SK-N-SH (cell line): Measurements from ENCODE around the gene RNU7-1. TPM values are rescaled to one million over a fixed set of nuclear protein-coding genes. Genes with fewer than 3 reads are reported as not detected.

ENCODE experiments used
- CTCF ChIA-PET: fragments of 300-600, 350-600 bp; formaldehyde crosslinking; extraction: SDS; loops from one replicate; lab custom pipeline; 2021; lab: Yijun Ruan, JAX
- POLR2A ChIA-PET: fragments of 350-600 bp; sonication (Branson Sonifier 250); formaldehyde crosslinking; extraction: SDS; loops from one replicate; lab custom pipeline; 2020; ENCODE audit warnings: antibody characterized with exemption, inconsistent platforms; lab: Yijun Ruan, JAX
- DNase-seq: peaks from one replicate; pipeline ENCODE4 v3.0.0; 2012
- H2AFZ ChIP-seq: fragments of 200-600 bp; sonication (generic); 2 replicates; pipeline ENCODE4 v1.8.1; 2016; ENCODE audit warnings: antibody characterized with exemption, mild to moderate bottlenecking, low read depth
- H3F3A ChIP-seq: fragments of 200-600 bp; sonication (generic); replicated peaks from 2 replicates; pipeline ENCODE3; 2016; ENCODE audit warnings: antibody characterized with exemption, mild to moderate bottlenecking; ENCODE audit not compliant: insufficient read depth
- H3K27ac ChIP-seq, 2 experiments: fragments of 200-500 bp in 1 of 2; fragments of 200-600 bp in 1 of 2; sonication (Bioruptor generic) in 1 of 2; sonication (generic), shearing (Covaris generic) in 1 of 2; 2 replicates each; pipeline versions ENCODE4 v1.5.1 to v1.6.1; 2014 to 2016; ENCODE audit warnings: low read depth in 2 of 2, inconsistent platforms in 1 of 2, low read length in 1 of 2, mild to moderate bottlenecking in 1 of 2, mixed read lengths in 1 of 2
- H3K27me3 ChIP-seq: fragments of 200-600 bp; sonication (generic), shearing (Covaris generic); 2 replicates; pipeline ENCODE4 v1.6.1; 2016; ENCODE audit warnings: mixed run types; ENCODE audit not compliant: insufficient read depth
- H3K36me3 ChIP-seq, 2 experiments: fragments of 200-500 bp in 1 of 2; fragments of 200-600 bp in 1 of 2; sonication (Bioruptor generic) in 1 of 2; sonication (generic) in 1 of 2; replicated peaks in 1 of 2; 2 replicates each; pipeline versions ENCODE3 to v1.5.1; 2014 to 2016; ENCODE audit warnings: low read length in 1 of 2, mild to moderate bottlenecking in 1 of 2; ENCODE audit not compliant: insufficient read depth in 2 of 2, control insufficient read depth in 1 of 2
- H3K4me1 ChIP-seq, 2 experiments: fragments of 200-500 bp in 1 of 2; fragments of 200-600 bp in 1 of 2; sonication (Bioruptor generic) in 1 of 2; sonication (generic), shearing (Covaris generic) in 1 of 2; 2 replicates each; pipeline versions ENCODE4 v1.5.1 to v1.6.1; 2014 to 2016; ENCODE audit warnings: low read depth in 1 of 2, low read length in 1 of 2, mixed run types in 1 of 2; ENCODE audit not compliant: insufficient read depth in 2 of 2, control insufficient read depth in 1 of 2
- H3K4me2 ChIP-seq: fragments of 200-600 bp; sonication (generic), shearing (Covaris generic); 2 replicates; pipeline ENCODE4 v1.6.1; 2017; ENCODE audit warnings: mixed run types
- H3K4me3 ChIP-seq, 2 experiments: fragments of 200-500 bp in 1 of 2; fragments of 200-600 bp in 1 of 2; sonication (Bioruptor generic) in 1 of 2; sonication (generic), shearing (Covaris generic) in 1 of 2; 2 replicates each; pipeline versions ENCODE4 v1.5.1 to v1.8.1; 2014 to 2016; ENCODE audit warnings: low read depth in 2 of 2, inconsistent platforms in 1 of 2, low read length in 1 of 2, mild to moderate bottlenecking in 1 of 2, mixed read lengths in 1 of 2, moderate library complexity in 1 of 2
- H3K79me2 ChIP-seq: fragments of 200-600 bp; sonication (generic); 2 replicates; pipeline ENCODE4 v1.8.1; 2017; ENCODE audit warnings: mild to moderate bottlenecking; ENCODE audit not compliant: insufficient read depth
- H3K9ac ChIP-seq: fragments of 200-600 bp; sonication (generic); 2 replicates; pipeline ENCODE4 v1.6.1; 2017; ENCODE audit warnings: mixed run types
- H3K9me2 ChIP-seq: fragments of 200-600 bp; sonication (generic); 2 replicates; pipeline ENCODE4 v1.6.1; 2017; ENCODE audit warnings: mixed run types
- H3K9me3 ChIP-seq: fragments of 200-600 bp; sonication (generic); 2 replicates; pipeline ENCODE4 v1.6.1; 2017; ENCODE audit warnings: mixed run types, mild to moderate bottlenecking, moderate library complexity
- H4K20me1 ChIP-seq: fragments of 200-600 bp; sonication (generic); 2 replicates; pipeline ENCODE4 v1.6.1; 2017; ENCODE audit warnings: mild to moderate bottlenecking, mixed run types; ENCODE audit not compliant: insufficient read depth
- CHD2 ChIP-seq: fragments of 150-350 bp; IDR thresholded peaks from 2 replicates; pipeline ENCODE4 v1.6.1; 2018; ENCODE audit warnings: low read length; ENCODE audit not compliant: partially characterized antibody
- ELF1 ChIP-seq: IDR thresholded peaks from 2 replicates; pipeline ENCODE4 v1.4.0; 2012
- EZH2phosphoT487 ChIP-seq: fragments of 200-600 bp; sonication (generic); IDR thresholded peaks from 2 replicates; pipeline ENCODE4 v1.6.1; 2017; ENCODE audit warnings: low read depth, mixed run types, mild to moderate bottlenecking, antibody characterized with exemption, moderate library complexity, borderline replicate concordance
- FOXJ3 ChIP-seq: sonication (generic); formaldehyde crosslinking; IDR thresholded peaks from 2 replicates; pipeline ENCODE4 v1.5.1; 2020; ENCODE audit warnings: mild to moderate bottlenecking, missing genetic modification reagents
- FOXM1 ChIP-seq: IDR thresholded peaks from 2 replicates; pipeline ENCODE4 v1.4.0; 2012; ENCODE audit warnings: low read depth, mild to moderate bottlenecking
- MEF2A ChIP-seq: IDR thresholded peaks from 2 replicates; pipeline ENCODE4 v1.4.0; 2012; ENCODE audit warnings: low read depth, borderline replicate concordance
- NFIC ChIP-seq: IDR thresholded peaks from 2 replicates; pipeline ENCODE4 v1.4.0; 2012; ENCODE audit warnings: borderline replicate concordance
- NRF1 ChIP-seq: IDR thresholded peaks from 2 replicates; pipeline ENCODE4 v1.6.1; 2012; ENCODE audit warnings: low read depth, mild to moderate bottlenecking, low read length
- POLR2AphosphoS5 ChIP-seq: IDR thresholded peaks from 2 replicates; pipeline ENCODE4 v1.6.1; 2012; ENCODE audit warnings: low read depth, low read length
- RAD21 ChIP-seq: IDR thresholded peaks from 2 replicates; pipeline ENCODE4 v1.6.1; 2012; ENCODE audit warnings: mild to moderate bottlenecking, low read length
- RCOR1 ChIP-seq: fragments of 150-350 bp; IDR thresholded peaks from 2 replicates; pipeline ENCODE4 v1.6.1; 2017; ENCODE audit warnings: antibody characterized with exemption, low read length
- SIN3A ChIP-seq: IDR thresholded peaks from 2 replicates; pipeline ENCODE4 v1.6.1; 2012; ENCODE audit warnings: low read depth, mild to moderate bottlenecking, low read length, moderate library complexity, borderline replicate concordance
- TAF1 ChIP-seq: IDR thresholded peaks from 2 replicates; pipeline ENCODE4 v1.6.1; 2012; ENCODE audit warnings: low read depth, mild to moderate bottlenecking, low read length, moderate library complexity, borderline replicate concordance
- TEAD4 ChIP-seq: IDR thresholded peaks from 2 replicates; pipeline ENCODE4 v1.4.0; 2012; ENCODE audit warnings: mild to moderate bottlenecking, borderline replicate concordance; ENCODE audit not compliant: insufficient read depth
- WGBS: methylation state at CpG from one replicate; pipeline ENCODE4 v1.1.6; 2017; ENCODE audit warnings: low lambda C conversion rate; 5-methylcytosine and 5-hydroxymethylcytosine counted together
- polyA plus RNA-seq, 3 experiments: library from polyadenylated mRNA; depleted of rRNA; stranded (reverse); fragments of >200 nt; gene quantifications; 2 replicates each; pipeline ENCODE4 v1.2.3, GENCODE V29; 2012
- TF ChIP-seq, protein P1 (sequence below): IDR thresholded peaks from 2 replicates; pipeline ENCODE4 v1.6.1; 2012; ENCODE audit warnings: mild to moderate bottlenecking, low read depth, low read length, moderate library complexity
- TF ChIP-seq, protein P2 (sequence below): fragments of 150-350 bp; IDR thresholded peaks from 2 replicates; pipeline ENCODE4 v1.6.1; 2017; ENCODE audit warnings: antibody characterized with exemption, low read length, low read depth, borderline replicate concordance
- TF ChIP-seq, protein P3 (sequence below): fragments of 150-350 bp; IDR thresholded peaks from 2 replicates; pipeline ENCODE4 v1.6.1; 2016; ENCODE audit warnings: mild to moderate bottlenecking, low read depth, low read length
- TF ChIP-seq, protein P4 (sequence below): IDR thresholded peaks from 2 replicates; pipeline ENCODE4 v1.4.0; 2012; ENCODE audit warnings: low read depth, borderline replicate concordance
- TF ChIP-seq, protein P5 (sequence below): IDR thresholded peaks from 2 replicates; pipeline ENCODE4 v1.4.0; 2012; ENCODE audit warnings: low read depth

Gene RNU7-1
- polyA plus RNA-seq, 1 of the 3 experiments (the other 2 are of a cell fraction), result not detected

DNA sequence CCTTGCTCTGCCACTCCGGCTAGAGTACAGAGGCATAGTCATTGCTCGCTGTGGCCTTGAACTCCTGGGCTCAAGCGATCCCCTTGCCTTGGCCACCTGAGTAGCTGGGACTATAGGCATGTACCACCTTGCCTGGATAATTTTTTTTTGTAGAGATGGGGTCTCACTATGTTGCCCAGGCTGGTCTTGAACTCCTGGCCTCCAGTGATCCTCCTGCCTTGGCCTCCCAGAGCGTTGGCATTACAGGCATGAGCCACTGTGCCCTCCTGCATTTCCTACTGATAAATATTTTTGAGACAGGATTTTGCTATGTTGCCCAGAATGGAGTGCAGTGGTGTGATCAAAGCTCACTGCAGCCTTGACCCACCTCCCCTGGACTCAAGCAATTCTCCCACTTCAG, 36.5 kb downstream of the RNU7-1 start:
- no peaks in the 10 kb centered on the region for H3K79me2 ChIP-seq
- 96% methylated on average over 4 of the region's 4 CpGs for WGBS
- no peaks in the 10 kb centered on the region for H3F3A ChIP-seq
- H3K27ac ChIP-seq, result no peak overlapping the region
- peaks cover 48 to 67% of the 10 kb centered on the region in 2 experiments for H3K36me3 ChIP-seq
- POLR2A ChIA-PET, result no interaction called here
- H3K9me2 ChIP-seq, result no peaks in the 10 kb centered on the region
- H3K4me1 ChIP-seq, result no peaks in the 10 kb centered on the region
- no peak overlapping the region for H3K9ac ChIP-seq
- no peaks in the 10 kb centered on the region for H3K27me3 ChIP-seq
- no peaks in the 10 kb centered on the region for H3K9me3 ChIP-seq
- DNase-seq, result no peak
- TF ChIP-seq ELF1 (no peak), MEF2A (no peak), FOXM1 (no peak), TAF1 (no peak), NRF1 (no peak), SIN3A (no peak), RCOR1 (no peak), RAD21 (no peak)
- TF ChIP-seq, protein P1, sequence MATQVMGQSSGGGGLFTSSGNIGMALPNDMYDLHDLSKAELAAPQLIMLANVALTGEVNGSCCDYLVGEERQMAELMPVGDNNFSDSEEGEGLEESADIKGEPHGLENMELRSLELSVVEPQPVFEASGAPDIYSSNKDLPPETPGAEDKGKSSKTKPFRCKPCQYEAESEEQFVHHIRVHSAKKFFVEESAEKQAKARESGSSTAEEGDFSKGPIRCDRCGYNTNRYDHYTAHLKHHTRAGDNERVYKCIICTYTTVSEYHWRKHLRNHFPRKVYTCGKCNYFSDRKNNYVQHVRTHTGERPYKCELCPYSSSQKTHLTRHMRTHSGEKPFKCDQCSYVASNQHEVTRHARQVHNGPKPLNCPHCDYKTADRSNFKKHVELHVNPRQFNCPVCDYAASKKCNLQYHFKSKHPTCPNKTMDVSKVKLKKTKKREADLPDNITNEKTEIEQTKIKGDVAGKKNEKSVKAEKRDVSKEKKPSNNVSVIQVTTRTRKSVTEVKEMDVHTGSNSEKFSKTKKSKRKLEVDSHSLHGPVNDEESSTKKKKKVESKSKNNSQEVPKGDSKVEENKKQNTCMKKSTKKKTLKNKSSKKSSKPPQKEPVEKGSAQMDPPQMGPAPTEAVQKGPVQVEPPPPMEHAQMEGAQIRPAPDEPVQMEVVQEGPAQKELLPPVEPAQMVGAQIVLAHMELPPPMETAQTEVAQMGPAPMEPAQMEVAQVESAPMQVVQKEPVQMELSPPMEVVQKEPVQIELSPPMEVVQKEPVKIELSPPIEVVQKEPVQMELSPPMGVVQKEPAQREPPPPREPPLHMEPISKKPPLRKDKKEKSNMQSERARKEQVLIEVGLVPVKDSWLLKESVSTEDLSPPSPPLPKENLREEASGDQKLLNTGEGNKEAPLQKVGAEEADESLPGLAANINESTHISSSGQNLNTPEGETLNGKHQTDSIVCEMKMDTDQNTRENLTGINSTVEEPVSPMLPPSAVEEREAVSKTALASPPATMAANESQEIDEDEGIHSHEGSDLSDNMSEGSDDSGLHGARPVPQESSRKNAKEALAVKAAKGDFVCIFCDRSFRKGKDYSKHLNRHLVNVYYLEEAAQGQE, result no peak
- TF ChIP-seq, protein P2, sequence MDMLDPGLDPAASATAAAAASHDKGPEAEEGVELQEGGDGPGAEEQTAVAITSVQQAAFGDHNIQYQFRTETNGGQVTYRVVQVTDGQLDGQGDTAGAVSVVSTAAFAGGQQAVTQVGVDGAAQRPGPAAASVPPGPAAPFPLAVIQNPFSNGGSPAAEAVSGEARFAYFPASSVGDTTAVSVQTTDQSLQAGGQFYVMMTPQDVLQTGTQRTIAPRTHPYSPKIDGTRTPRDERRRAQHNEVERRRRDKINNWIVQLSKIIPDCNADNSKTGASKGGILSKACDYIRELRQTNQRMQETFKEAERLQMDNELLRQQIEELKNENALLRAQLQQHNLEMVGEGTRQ, result no peak
- TF ChIP-seq, protein P3, sequence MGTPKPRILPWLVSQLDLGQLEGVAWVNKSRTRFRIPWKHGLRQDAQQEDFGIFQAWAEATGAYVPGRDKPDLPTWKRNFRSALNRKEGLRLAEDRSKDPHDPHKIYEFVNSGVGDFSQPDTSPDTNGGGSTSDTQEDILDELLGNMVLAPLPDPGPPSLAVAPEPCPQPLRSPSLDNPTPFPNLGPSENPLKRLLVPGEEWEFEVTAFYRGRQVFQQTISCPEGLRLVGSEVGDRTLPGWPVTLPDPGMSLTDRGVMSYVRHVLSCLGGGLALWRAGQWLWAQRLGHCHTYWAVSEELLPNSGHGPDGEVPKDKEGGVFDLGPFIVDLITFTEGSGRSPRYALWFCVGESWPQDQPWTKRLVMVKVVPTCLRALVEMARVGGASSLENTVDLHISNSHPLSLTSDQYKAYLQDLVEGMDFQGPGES, result no peak
- TF ChIP-seq, all 33 proteins: peak for 0
- Histone ChIP-seq H3K4me2 (no peak overlapping the region), H3K4me3 (no peak overlapping the region), H4K20me1 (no peaks in the 10 kb centered on the region), H2AFZ (no peak overlapping the region)
- CTCF ChIA-PET, result interaction anchor here (1.3 kb wide), 1 partner anchor 38 kb away, joined by 3 read pairs; the partner anchor contains the start of gene LPCAT3

DNA sequence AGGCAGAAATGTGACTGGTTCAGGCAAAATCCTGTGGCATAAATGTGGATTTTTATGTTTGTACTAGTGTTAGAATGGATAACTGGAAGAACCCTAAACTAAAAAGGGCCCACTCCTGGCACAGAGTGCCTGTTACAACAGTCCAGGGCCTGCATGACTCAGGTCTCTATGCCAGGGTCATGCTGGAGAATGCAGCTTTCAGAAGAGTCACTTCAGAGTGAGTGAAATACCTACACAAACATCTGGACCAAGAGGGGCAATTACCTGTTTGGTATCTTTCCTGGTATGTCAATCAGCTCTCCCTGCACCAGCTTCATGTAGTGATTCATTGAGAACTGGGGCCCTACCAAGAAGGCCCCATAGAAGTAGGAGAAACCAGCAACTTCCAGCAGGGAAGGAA, 37.1 kb downstream of the RNU7-1 start:
- DNase-seq, result no peak
- peaks cover 41 to 61% of the 10 kb centered on the region in 2 experiments for H3K36me3 ChIP-seq
- no peak overlapping the region for H3K4me3 ChIP-seq
- no peaks in the 10 kb centered on the region for H3K9me2 ChIP-seq
- POLR2A ChIA-PET, result no interaction called here
- H3K79me2 ChIP-seq, result no peaks in the 10 kb centered on the region
- H3F3A ChIP-seq, result no peaks in the 10 kb centered on the region
- no peak overlapping the region for H3K4me2 ChIP-seq
- H3K9ac ChIP-seq, result no peak overlapping the region
- H3K4me1 ChIP-seq, result no peaks in the 10 kb centered on the region
- H3K9me3 ChIP-seq, result no peaks in the 10 kb centered on the region
- no peaks in the 10 kb centered on the region for H3K27me3 ChIP-seq
- H2AFZ ChIP-seq, result no peak overlapping the region
- CTCF ChIA-PET, result no interaction called here
- H4K20me1 ChIP-seq, result no peaks in the 10 kb centered on the region
- H3K27ac ChIP-seq, result no peak overlapping the region
- no peak for TF ChIP-seq CHD2
- TF ChIP-seq POLR2AphosphoS5, result no peak
- no peak for TF ChIP-seq SIN3A
- TF ChIP-seq, protein P4, sequence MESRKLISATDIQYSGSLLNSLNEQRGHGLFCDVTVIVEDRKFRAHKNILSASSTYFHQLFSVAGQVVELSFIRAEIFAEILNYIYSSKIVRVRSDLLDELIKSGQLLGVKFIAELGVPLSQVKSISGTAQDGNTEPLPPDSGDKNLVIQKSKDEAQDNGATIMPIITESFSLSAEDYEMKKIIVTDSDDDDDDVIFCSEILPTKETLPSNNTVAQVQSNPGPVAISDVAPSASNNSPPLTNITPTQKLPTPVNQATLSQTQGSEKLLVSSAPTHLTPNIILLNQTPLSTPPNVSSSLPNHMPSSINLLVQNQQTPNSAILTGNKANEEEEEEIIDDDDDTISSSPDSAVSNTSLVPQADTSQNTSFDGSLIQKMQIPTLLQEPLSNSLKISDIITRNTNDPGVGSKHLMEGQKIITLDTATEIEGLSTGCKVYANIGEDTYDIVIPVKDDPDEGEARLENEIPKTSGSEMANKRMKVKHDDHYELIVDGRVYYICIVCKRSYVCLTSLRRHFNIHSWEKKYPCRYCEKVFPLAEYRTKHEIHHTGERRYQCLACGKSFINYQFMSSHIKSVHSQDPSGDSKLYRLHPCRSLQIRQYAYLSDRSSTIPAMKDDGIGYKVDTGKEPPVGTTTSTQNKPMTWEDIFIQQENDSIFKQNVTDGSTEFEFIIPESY, result no peak
- no peak for TF ChIP-seq EZH2phosphoT487
- no peak for TF ChIP-seq TEAD4
- no peak for TF ChIP-seq RAD21
- TF ChIP-seq, protein P5, sequence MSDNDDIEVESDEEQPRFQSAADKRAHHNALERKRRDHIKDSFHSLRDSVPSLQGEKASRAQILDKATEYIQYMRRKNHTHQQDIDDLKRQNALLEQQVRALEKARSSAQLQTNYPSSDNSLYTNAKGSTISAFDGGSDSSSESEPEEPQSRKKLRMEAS, result no peak
- TF ChIP-seq FOXJ3, result no peak
- TF ChIP-seq, protein P3, result no peak
- TF ChIP-seq NFIC, result no peak
- no peak for TF ChIP-seq RCOR1
